HepG2 (cell line): ENCODE data around the gene AJUBA. TPM values are rescaled to one million over a fixed set of nuclear protein-coding genes. Genes with fewer than 3 reads are reported as not detected.

ENCODE experiments used
- BORCS8-MEF2B ChIP-seq: sonication (generic); formaldehyde crosslinking; IDR thresholded peaks from 2 replicates; pipeline ENCODE4 v1.8.0; 2022; ENCODE audit warnings: mild to moderate bottlenecking, missing genetic modification reagents
- ETV6 ChIP-seq: sonication (generic); formaldehyde crosslinking; conservative IDR thresholded peaks from 2 replicates; pipeline ENCODE4 v1.4.0; 2020; ENCODE audit warnings: missing genetic modification reagents
- GATAD2A ChIP-seq: IDR thresholded peaks from 2 replicates; pipeline ENCODE4 v1.6.1; 2016
- KLF11 ChIP-seq: IDR thresholded peaks from 2 replicates; pipeline ENCODE4 v1.6.1; 2016; ENCODE audit warnings: missing compliant biosample characterization
- MYNN ChIP-seq: sonication (generic); formaldehyde crosslinking; IDR thresholded peaks from 2 replicates; pipeline ENCODE4 v1.4.0; 2020; ENCODE audit warnings: mild to moderate bottlenecking, low read depth, missing genetic modification reagents
- PRMT3 ChIP-seq: sonication (generic); formaldehyde crosslinking; IDR thresholded peaks from 2 replicates; pipeline ENCODE4 v1.8.1; 2022; ENCODE audit warnings: low read depth, mild to moderate bottlenecking, moderate library complexity, missing genetic modification reagents, borderline replicate concordance
- RARG ChIP-seq: sonication (generic); formaldehyde crosslinking; IDR thresholded peaks from 2 replicates; pipeline ENCODE4 v1.4.0; 2020; ENCODE audit warnings: low read depth, mild to moderate bottlenecking, missing genetic modification reagents
- REL ChIP-seq: sonication (generic); formaldehyde crosslinking; conservative IDR thresholded peaks from 2 replicates; pipeline ENCODE4 v1.8.0; 2022; ENCODE audit warnings: mild to moderate bottlenecking, missing genetic modification reagents, moderate library complexity
- RFXANK ChIP-seq: IDR thresholded peaks from 2 replicates; pipeline ENCODE4 v1.6.1; 2016
- SETDB1 ChIP-seq: sonication (generic); formaldehyde crosslinking; IDR thresholded peaks from 2 replicates; pipeline ENCODE4 v1.5.1; 2020; ENCODE audit warnings: missing genetic modification reagents, mild to moderate bottlenecking, borderline replicate concordance
- THAP11 ChIP-seq: IDR thresholded peaks from 2 replicates; pipeline ENCODE4 v1.6.1; 2016; ENCODE audit warnings: missing biosample characterization, missing genetic modification reagents
- ZBTB20 ChIP-seq: sonication (generic); formaldehyde crosslinking; IDR thresholded peaks from 2 replicates; pipeline ENCODE4 v1.8.1; 2023; ENCODE audit warnings: missing genetic modification reagents, low read depth, mild to moderate bottlenecking, borderline replicate concordance
- ZFAT ChIP-seq: sonication (generic); formaldehyde crosslinking; conservative IDR thresholded peaks from 2 replicates; pipeline ENCODE4 v1.8.1; 2023; ENCODE audit warnings: missing genetic modification reagents, inconsistent platforms
- ZMAT3 ChIP-seq: sonication (generic); formaldehyde crosslinking; conservative IDR thresholded peaks from 2 replicates; pipeline ENCODE4 v1.7.0; 2021; ENCODE audit warnings: missing genetic modification reagents
- ZNF232 ChIP-seq: sonication (generic); formaldehyde crosslinking; IDR thresholded peaks from 2 replicates; pipeline ENCODE4 v1.4.0; 2020; ENCODE audit warnings: missing genetic modification reagents, borderline replicate concordance
- ZNF546 ChIP-seq: sonication (generic); formaldehyde crosslinking; conservative IDR thresholded peaks from 2 replicates; pipeline ENCODE4 v1.8.1; 2023; ENCODE audit warnings: mild to moderate bottlenecking, missing genetic modification reagents
- ZNF747 ChIP-seq: sonication (generic); formaldehyde crosslinking; IDR thresholded peaks from 2 replicates; pipeline ENCODE4 v1.8.1; 2023; ENCODE audit warnings: missing genetic modification reagents, mild to moderate bottlenecking, borderline replicate concordance
- polyA plus RNA-seq, 8 experiments: library from polyadenylated mRNA; depleted of rRNA in 3 of 8; stranded (reverse) in 7 of 8; unstranded in 1 of 8; fragments of >200 nt; fragmentation: Illumina TruSeq in 4 of 8; extraction: Trizol in 4 of 8; gene quantifications; 2 replicates each; pipeline versions ENCODE4 v1.2.1 to v1.2.3, GENCODE V29; 2011 to 2016; ENCODE audit warnings: low read depth in 4 of 8, missing spikeins in 1 of 8, mixed read lengths in 1 of 8; ENCODE audit not compliant: insufficient read depth in 1 of 8
- total RNA-seq, 5 experiments: library from RNA; depleted of rRNA; stranded (reverse); fragments of >200 nt; fragmentation: Illumina TruSeq; extraction: Trizol; gene quantifications; 2 replicates each; pipeline ENCODE4 v1.2.3, GENCODE V29; 2016; ENCODE audit warnings: low read depth in 1 of 5
- TF ChIP-seq, protein P1 (sequence below): sonication (generic); formaldehyde crosslinking; IDR thresholded peaks from 2 replicates; pipeline ENCODE4 v1.4.0; 2020; ENCODE audit warnings: missing genetic modification reagents, borderline replicate concordance
- TF ChIP-seq, protein P2 (sequence below): IDR thresholded peaks from 2 replicates; pipeline ENCODE4 v1.4.0; 2020; ENCODE audit warnings: mild to moderate bottlenecking, missing genetic modification reagents
- TF ChIP-seq, protein P3 (sequence below): sonication (generic); formaldehyde crosslinking; IDR thresholded peaks from 2 replicates; pipeline ENCODE4 v1.5.0; 2020; ENCODE audit warnings: missing genetic modification reagents

AJUBA gene
- total and polyA plus RNA-seq, 2 of the 13 experiments (the other 11 are each of a cell fraction or from before 2014, with no cell fraction given) = 157 to 241 TPM

DNA sequence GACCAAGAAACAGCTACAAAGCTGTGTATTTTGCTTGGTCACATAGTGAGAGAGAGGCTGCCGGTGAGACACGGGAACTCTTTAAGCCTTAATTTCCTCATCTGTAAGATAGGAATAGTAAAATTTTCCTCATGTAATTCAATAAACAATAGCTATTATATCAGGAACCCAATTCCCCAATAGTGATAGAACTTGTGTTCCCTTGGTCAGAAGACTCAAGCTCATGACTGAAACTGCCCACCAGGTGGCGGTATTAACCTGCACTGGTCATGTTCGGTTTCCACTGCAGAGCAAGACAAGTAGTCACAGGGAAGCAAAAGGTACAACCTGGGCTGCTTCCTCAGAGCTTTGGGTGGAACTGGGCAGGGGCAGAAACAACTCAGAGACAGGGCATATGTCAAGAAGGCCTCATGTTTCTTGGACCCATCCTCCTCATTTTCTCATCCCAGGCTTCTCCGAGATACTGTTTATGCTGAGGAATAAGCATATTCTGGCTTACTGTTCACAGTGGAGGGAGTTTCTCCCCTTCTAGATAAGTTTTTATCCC lies 4.2 kb upstream of the AJUBA start (continued):
- TF ChIP-seq, protein P1, sequence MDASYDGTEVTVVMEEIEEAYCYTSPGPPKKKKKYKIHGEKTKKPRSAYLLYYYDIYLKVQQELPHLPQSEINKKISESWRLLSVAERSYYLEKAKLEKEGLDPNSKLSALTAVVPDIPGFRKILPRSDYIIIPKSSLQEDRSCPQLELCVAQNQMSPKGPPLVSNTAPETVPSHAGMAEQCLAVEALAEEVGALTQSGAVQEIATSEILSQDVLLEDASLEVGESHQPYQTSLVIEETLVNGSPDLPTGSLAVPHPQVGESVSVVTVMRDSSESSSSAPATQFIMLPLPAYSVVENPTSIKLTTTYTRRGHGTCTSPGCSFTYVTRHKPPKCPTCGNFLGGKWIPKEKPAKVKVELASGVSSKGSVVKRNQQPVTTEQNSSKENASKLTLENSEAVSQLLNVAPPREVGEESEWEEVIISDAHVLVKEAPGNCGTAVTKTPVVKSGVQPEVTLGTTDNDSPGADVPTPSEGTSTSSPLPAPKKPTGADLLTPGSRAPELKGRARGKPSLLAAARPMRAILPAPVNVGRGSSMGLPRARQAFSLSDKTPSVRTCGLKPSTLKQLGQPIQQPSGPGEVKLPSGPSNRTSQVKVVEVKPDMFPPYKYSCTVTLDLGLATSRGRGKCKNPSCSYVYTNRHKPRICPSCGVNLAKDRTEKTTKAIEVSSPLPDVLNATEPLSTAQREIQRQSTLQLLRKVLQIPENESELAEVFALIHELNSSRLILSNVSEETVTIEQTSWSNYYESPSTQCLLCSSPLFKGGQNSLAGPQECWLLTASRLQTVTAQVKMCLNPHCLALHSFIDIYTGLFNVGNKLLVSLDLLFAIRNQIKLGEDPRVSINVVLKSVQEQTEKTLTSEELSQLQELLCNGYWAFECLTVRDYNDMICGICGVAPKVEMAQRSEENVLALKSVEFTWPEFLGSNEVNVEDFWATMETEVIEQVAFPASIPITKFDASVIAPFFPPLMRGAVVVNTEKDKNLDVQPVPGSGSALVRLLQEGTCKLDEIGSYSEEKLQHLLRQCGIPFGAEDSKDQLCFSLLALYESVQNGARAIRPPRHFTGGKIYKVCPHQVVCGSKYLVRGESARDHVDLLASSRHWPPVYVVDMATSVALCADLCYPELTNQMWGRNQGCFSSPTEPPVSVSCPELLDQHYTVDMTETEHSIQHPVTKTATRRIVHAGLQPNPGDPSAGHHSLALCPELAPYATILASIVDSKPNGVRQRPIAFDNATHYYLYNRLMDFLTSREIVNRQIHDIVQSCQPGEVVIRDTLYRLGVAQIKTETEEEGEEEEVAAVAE (CRISPR knock-in tag) = peak; percentile 91; the same call in 1 of the 2 replicates
- TF ChIP-seq ZNF546 (CRISPR knock-in tag) (no peak), ZMAT3 (CRISPR knock-in tag) (no peak), KLF11 (CRISPR knock-in tag) (0 out of 2 replicates have a peak, but pooled peaks have one; percentile 43), BORCS8-MEF2B (CRISPR knock-in tag) (no peak), ZBTB20 (CRISPR knock-in tag) (no peak), PRMT3 (CRISPR knock-in tag) (no peak), ZFAT (no peak), ZNF232 (CRISPR knock-in tag) (no peak), GATAD2A (CRISPR knock-in tag) (peak; percentile 70), ZNF747 (CRISPR knock-in tag) (no peak), MYNN (CRISPR knock-in tag) (0 out of 2 replicates have a peak, but pooled peaks have one; percentile 68), REL (no peak), THAP11 (CRISPR knock-in tag) (peak; percentile 62; the same call in 1 of the 2 replicates), RFXANK (CRISPR knock-in tag) (no peak), ETV6 (CRISPR knock-in tag) (0 out of 2 replicates have a peak, but pooled peaks have one; percentile 54), SETDB1 (no peak), RARG (CRISPR knock-in tag) (no peak)
- TF ChIP-seq, protein P2, sequence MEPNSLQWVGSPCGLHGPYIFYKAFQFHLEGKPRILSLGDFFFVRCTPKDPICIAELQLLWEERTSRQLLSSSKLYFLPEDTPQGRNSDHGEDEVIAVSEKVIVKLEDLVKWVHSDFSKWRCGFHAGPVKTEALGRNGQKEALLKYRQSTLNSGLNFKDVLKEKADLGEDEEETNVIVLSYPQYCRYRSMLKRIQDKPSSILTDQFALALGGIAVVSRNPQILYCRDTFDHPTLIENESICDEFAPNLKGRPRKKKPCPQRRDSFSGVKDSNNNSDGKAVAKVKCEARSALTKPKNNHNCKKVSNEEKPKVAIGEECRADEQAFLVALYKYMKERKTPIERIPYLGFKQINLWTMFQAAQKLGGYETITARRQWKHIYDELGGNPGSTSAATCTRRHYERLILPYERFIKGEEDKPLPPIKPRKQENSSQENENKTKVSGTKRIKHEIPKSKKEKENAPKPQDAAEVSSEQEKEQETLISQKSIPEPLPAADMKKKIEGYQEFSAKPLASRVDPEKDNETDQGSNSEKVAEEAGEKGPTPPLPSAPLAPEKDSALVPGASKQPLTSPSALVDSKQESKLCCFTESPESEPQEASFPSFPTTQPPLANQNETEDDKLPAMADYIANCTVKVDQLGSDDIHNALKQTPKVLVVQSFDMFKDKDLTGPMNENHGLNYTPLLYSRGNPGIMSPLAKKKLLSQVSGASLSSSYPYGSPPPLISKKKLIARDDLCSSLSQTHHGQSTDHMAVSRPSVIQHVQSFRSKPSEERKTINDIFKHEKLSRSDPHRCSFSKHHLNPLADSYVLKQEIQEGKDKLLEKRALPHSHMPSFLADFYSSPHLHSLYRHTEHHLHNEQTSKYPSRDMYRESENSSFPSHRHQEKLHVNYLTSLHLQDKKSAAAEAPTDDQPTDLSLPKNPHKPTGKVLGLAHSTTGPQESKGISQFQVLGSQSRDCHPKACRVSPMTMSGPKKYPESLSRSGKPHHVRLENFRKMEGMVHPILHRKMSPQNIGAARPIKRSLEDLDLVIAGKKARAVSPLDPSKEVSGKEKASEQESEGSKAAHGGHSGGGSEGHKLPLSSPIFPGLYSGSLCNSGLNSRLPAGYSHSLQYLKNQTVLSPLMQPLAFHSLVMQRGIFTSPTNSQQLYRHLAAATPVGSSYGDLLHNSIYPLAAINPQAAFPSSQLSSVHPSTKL = peak; percentile 58
- TF ChIP-seq, protein P3, sequence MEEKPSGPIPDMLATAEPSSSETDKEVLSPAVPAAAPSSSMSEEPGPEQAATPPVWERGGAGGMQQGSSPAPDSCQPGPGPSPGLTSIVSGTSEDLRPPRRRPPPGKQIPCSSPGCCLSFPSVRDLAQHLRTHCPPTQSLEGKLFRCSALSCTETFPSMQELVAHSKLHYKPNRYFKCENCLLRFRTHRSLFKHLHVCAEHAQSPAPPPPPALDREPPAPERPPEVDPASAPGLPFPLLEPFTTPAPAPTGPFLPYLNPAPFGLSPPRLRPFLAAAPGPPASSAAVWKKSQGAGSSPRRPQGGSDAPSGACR (CRISPR knock-in tag) = no peak
